HG02852 (cell line): Measurements from ENCODE around the gene NEO1.
A peak's percentile ranks its signal among the peaks of the same experiment; 100 is the strongest.

Experiments used
- ATAC-seq: cut with Tn5 transposase; IDR thresholded peaks from one replicate; pipeline ENCODE4 v1.9.1; 2021; ENCODE audit warnings: mild to moderate bottlenecking, moderate library complexity; ENCODE audit not compliant: unreplicated experiment

Gene NEO1

DNA sequence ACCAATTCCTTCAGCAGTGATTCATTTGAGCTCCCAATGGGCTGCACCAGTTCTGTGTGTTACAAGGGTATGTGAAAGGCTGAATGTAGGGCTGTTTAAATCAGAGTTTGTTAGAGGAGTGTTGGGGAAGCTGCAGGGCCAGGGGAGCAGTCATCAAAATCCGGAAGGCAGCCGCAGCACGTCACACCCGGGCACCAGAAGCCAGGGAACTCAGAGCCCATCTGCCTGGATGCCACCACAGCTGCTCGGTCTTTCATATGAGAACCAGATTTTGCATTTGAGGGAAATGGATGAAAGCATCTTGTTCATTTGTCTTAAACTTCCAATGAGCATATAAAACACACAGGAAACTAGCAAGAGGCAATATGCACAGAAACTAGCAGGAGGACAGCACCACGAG lies 24.2 kb upstream of the NEO1 start:
- ATAC-seq: no peak

DNA sequence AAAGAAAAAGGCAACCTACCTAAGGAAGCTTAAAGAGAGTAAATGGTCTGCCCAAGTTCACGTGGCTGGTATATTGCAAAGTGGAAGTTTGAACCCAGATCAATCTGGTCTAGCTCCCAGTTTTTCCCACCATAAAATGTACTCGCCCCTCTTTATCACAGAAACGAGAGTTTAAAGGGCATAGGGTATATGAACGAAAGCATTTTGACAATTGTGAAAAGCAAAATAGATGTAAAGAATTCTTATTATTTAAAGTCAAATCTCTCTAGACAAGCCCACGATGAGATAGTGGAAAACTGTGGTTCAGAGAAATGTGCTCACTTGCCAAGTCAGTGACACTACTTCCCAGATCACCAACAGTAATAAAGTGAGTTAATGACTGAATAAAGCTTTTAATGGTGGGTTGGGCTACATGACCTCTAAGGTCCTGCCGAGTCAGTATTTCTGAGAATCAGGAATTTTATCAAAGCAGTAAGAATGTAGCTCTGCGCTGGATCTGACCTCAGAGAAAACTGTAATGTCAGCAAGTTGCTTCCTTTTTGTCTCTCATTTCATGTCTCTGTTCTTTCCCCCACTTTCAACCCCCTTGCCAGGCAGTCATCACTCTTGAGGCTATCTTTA lies 23.3 kb upstream of the NEO1 start:
- no peak for ATAC-seq

DNA sequence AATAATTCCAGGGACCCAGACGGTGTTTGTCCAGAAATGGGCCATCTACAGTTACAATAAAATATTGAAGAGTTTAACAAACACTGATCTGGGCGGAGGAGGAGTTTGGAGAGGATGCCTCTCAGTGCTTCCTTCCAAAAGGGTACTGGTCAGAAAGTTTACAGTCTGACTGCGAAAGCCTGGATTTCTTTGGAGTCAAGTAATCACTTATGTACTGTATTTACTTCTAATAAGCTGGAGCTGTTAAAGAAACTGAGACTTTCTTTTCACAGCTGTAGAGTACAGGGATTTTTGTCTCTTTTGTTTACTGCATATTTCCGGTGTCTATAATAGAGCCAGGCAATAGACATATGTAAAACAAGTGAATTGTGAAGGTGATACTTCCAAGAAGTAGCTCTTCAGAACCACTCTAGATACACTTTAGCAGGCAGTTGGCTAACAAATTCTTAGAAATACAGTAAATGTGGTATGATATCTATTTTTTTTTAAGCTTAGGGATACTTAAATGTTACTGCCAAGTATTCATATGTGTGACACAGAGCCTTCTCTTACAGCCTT lies 22.1 kb upstream of the NEO1 start:
- ATAC-seq: no peak

DNA sequence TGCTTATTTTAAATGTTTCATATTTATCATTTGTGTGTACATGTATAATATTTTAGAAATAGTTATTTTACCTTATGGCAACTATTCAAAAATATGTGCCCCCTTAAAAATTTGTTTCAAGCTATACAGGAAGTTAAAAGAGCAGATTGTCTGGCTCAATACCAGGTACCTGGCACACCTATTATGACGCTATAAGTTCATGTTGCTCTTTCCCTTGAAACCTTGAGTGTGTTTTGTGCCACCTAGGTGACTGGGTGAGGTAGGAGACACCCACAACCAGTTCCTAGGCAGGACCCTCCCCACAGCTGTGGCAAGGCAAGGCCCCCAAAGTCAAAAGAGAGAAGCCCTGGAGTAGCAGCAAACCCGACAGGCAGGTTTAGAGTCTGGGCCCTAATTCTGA lies 20.6 kb upstream of the NEO1 start:
- ATAC-seq: no peak

DNA sequence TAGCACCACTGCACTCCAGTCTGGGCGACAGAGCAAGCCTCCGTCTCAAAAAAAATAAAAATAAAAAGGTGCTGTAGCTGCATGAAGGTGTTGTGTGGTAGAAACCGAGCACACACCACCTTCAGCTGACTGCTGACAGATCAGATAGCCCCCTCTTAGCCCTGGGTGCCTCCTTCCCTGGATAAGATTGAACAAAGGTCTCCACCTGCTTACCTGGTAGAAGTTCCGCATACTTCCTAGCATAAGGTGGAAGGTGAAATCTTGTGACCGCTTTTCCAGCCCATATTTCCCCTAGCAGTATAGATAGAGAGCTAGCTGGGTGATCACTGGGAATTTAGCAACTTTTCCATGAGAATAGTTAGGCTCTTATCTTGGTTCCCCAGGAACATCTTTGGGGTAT lies 18.7 kb upstream of the NEO1 start:
- ATAC-seq: no peak

DNA sequence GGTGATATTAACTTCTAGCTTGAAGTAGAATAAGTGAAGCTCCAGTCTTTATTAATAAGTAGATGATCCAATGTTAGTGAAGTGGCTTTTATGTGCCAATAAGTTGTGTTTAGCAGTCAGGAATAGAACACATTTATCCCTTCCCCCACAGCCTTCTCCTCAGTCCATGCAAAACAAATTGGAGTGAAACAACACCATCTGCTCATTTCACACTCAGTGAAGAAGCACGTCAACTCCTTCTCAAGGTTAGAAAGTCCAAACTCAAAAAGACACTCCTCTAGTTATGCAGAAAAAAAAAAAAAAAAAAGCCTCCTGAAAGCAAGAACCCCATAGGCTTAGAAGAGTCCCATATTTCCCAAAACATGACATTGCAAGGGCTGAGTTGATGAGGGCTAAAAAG lies 18.0 kb upstream of the NEO1 start:
- ATAC-seq: no peak

DNA sequence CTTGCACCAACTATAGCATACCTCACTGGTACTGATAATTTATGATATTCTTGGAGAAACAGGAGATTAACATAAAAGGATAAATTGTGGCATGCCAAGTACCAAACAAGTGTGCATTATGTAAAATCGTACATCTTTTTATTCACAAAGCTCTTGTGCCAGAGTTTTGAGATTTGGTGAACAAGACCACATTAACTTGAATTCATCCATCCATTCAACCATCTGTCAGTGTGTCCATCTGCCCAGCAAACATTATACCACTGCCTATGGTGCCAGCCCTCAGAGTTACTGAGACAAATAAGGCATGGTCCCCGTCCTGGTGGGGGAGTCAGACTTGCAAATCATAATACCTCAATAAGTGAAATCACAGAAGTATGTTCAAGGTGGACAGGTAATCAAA lies 17.0 kb upstream of the NEO1 start:
- no peak for ATAC-seq

DNA sequence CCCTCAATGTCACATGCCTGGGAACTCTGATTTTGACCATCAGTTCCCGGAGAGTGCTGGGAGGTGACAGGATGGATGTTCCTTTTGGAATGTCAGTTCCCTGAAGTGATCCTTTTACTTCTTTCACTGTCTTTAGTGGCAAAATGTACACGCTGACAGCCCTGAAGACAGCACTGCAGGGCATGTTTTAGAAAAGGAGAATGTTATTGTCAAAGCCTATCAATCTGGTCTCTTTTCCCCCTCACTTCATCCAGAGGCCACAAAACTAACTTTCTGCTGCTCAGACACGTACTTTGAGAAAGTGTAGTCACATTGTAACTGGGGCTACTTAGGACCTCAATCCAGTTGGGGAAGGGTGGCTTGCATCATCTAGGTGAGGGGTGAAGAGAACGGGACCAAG lies 14.0 kb upstream of the NEO1 start:
- ATAC-seq: no peak

DNA sequence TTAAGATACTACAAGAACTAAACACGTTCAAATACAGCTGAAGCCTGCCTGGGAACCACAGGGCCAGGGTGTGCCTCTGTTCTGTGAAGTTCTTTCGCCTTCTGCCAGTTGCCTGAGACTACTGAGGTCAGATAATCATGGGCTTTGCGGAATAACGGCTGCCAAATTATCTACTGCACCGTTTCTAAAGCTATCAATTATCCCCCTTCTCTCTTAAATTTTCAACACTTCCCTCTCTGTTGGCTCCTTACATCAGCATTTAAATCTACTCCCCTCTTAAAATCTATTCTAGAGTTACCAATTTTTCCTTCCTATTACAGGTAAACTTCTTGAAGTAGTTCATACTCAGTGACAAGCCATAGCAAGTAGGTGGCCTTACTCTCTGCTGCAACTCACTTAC lies 6.2 kb upstream of the NEO1 start:
- no peak for ATAC-seq

DNA sequence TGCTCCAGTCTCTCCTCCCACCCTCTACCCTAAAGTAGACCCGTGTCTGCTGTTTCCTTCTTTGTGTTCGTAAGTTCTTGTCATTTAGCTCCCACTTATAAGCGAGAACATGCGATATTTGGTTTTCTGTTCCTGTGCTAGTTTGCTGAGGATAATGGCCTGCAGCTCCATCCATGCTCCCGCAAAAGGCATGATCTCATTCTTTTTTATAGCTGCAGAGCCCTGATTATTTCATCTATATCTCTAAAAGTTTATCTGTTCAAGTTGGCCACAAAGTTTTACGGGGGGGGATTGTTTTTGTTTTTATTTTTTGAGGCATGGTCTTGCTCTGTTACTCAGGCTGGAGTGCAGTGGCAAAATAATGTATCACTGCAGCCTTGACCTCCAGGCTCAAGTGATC lies 4.4 kb upstream of the NEO1 start:
- ATAC-seq: no peak

DNA sequence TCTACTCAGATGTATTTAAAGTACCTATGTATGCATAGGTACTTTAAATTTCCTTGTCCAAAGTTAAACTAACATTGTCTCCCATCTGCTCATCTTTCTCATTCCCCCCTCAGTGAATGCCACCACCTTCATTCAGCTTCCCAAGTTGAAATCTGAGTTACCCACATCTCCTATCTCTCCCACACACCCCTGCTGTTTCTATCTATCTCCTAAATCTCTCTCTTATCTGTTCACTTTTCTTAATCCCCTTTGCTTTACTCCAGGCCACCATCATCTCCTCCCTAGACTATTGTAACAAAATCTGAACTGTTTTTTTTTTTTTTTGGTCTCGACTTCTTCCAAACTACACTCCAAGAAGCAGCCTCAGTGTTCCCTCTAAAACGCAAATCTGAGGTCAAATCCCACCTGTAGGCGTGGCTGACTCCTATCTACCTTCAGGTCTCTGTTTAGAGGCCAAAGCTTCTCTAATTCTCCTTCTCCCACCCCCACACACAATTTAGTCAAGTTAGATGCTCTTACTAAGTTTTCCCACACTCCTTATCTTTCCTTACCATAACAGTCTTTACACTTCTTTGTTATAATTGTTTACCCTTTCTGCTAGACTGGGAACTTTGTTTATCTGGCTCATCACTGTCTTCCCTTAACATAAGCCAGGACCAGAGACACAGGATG lies 3.5 kb upstream of the NEO1 start:
- no peak for ATAC-seq

DNA sequence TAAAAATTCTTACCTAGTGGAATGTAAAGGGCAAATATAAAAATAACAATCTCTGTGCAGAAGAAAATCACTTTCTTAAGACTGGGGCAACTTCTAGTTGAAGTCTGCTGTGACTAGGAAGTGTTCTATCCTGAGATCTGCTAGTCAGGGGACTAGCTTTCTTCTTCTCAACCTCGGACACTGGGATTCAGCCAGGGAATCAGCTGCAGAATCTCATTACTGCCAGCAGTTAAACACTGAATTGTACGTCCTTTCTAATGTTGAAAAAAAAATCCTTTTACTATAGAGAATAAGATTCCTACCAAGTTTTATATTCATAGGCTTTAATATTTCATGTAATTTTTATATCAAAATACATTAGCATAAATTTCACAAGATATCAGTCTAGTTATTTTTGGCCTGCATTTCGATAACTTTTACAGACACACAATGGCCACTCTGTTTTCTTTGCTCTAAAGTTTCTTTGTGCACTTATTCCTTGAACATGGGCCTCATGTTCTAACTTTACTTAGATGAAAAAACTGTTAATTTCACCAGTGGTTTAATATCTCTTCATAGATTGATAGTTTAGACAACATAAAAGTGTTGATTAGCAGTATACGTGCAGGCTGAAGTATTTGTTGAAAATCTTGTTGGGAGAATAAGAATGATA lies 2.6 kb upstream of the NEO1 start:
- ATAC-seq: no peak

DNA sequence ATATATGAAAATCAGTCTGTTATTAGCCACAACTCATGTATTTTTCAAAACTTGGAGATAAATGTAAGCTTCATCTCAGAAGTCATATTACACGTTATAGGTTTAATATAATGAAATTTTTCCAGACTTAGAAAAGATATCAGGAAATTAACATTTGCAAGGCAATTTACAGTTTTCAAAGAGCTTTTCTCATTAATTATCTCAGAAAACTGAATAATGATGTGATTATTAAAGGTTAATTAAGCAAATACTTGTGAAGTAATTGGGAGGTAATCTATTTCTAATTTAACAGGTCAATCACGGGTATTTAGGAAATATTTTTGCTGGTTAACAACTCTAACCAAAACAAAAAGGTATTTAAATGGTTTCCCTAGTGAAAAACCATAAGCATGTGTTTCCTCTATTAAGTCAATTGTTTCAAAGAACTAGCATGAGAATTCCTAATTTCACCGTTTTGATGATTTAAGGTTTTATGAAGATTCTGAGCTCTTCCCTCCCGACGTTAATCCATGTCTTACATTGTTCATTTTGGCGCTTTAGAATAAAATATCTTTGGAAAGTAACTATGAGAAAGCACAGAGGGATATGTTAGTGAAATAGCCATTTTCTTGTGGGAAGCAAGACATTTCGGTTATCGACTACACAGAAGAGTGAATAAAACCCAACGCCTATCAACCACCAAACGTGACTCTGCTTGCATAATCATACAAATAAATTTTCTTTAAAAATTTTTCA lies 1.5 kb upstream of the NEO1 start:
- no peak for ATAC-seq

DNA sequence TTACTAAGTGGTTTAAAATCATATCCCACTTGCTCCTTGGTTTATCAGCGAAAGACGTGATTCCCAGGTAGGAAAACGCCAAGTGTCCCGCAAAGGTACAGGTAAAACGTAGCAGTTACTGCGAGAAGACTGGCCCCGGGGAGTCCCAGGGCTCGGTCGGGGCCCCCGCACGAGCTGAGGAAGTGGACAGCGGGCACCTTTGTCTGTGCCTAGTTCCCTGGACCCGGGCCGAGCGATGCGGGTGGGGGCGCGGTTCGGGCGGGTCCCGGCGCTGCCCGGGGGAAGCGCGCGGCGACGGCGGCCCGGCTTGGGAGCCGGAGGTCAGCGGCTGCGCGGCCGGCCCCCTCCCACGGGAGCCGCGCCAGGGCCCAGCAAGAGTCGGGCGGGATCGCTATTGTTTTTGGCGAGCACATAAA lies 864 bp upstream of the NEO1 start:
- ATAC-seq: peak; percentile 23

DNA sequence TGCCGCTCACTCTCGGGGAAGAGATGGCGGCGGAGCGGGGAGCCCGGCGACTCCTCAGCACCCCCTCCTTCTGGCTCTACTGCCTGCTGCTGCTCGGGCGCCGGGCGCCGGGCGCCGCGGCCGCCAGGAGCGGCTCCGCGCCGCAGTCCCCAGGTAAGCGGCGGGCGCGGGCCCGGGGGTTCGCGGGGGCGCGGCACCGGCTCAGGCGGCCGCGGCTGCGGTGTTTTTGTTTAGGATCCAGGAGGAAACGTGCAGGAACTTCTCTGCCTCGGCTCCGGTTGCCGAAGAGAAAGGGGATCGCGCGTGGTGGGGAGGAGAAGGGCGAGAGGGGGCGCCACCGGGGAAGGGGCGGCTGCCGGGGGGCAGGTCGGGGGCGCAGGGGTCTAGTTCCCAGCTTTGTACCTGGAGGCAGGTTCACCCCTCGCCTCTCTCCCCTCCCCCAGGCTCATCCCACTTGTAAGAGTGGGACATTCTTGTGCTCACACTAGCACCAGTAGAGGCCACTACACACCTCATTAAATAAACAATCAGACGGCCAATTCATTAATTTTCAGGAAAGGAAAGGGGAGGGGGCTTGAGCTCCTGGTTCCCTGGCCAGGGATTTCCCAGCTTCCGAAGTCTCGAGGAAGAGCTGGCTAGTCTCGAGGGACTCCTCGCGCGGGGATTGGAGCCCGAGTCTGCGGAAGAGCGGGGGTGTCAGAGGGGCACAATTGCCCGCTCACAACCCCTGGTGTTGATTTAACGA lies 562 bp downstream of the NEO1 start:
- peak; percentile 45 for ATAC-seq

DNA sequence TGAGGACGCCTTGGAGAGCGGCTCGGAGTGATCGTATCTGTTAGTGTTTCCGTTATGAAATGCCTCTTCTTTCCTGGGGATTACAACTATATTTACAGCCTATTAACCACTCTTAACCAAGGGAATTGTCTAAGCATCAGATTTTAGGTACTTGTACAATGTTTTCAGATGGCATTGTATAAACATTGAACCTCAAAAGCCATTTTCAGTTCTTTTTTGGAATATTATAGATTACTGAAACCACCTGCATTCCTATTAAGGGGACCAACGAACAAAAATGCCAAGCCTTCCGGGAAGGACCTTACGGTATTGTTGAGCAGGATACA lies 1.1 kb downstream of the NEO1 start:
- no peak for ATAC-seq

DNA sequence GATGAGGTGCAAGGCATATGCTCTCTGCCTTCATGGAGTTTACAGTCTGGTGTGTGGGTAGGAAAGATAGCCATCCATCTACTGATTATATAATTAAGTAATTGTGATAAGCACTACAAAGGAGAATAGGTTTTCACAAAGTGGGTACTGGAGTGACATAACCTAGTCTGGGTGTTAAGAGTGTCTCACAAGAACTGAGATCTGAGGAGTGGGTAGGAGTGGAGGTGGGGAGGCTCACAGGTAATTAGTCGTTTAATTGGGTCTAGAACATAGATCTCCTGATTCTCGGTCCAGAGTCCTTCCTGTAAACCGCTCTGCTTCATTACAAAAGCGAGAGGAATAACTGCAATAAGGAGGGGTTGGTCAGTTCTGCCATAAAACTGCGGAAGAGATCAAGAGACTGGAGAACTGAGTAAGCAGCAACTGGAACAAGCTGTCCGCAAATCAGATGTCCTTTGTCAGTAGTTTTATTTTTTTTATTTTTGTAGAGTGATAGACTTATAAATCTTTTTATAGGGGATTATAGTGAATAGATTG lies 2.2 kb downstream of the NEO1 start:
- no peak for ATAC-seq

DNA sequence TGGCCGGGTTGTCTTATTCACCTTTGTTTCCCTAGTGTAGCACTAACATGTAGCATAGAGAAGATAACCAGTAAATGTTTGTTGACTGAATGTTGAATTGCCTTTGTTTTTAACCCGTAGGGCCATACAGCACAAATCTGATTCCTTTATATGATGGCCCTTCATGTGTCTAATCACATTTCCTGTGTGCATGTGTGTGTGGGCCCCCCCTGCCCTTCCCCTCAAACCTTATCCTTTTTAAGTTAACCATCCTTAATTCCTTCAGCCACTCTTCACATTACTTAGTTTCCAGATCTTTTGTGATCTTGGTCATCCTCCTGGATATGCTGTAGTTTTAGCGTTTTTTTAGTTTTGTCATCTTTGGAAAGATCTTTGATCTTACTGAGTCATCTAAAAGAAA lies 4.2 kb downstream of the NEO1 start:
- no peak for ATAC-seq

DNA sequence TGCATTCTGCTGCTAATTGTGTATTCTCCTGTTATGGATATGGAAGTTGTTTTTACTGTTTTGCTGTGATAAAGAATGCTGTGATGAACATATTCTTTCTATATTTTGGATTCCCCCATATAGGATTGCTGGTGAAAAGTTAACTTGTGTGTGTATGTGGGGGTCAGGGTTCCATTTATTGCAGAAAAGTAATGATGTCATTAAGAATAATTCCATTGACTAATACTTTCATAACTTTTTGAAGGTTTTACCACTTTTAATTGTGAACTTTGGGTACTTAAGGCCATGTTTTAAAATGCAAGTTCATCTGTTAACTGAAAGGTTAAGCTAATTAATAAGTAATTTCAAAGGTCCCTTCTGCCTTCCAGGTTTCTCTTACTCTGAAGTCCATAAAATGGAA lies 6.2 kb downstream of the NEO1 start:
- ATAC-seq: no peak

DNA sequence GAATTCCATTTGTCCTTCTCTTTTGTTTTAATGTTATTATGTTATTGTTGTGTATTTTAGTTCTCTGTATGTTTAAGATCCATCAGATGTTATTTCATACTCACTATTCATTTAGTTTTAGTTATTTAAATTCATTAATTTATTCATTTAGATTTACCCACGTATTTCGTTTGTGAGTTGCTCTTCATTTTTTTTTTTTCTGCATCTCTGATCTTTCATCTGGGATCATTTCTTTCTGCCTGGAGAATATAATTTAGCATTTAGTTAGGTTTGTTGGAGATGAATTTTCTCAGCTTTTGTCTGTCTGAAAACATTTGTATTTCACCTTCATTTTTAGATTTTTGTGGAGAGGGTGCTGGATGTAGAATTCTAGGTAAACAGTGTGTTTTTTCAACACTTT lies 12.9 kb downstream of the NEO1 start:
- no peak for ATAC-seq

DNA sequence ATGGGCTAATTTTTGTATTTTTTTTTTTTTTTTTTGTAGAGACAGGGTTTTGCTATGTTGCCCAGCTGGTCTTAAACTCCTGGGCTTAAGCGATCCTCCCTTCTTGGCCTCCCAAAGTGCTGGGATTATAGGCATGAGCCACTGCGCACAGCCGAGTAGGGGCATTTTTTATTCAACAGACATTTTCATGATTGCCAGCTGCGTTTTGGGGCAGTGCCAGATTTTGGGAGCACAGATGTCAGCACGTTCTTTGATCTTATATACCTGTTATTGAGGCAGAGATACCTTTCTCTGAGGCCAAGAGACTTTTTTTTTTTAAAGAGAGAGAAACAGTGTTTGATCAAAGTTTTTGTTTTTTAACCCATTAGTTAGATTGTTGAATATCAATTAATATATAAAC lies 16.8 kb downstream of the NEO1 start:
- ATAC-seq: no peak
